Activated gamma-delta T cell treated with Interleukin-2 at 50 U/mL for 16 hours (primary cell): Measurements from ENCODE around the gene RIPK3.
"Not testable (repeated sequence)": the region's sequence is repeated elsewhere in the genome, so short reads cannot be mapped to it uniquely, and the experiment has no call there.

Experiments used
- DNase-seq: peaks from one replicate; pipeline ENCODE4 v3.0.0-alpha.2; 2020

Gene RIPK3

GRCh38 chr14:24339284-24340151 is at the start of gene RIPK3:
Gene RIPK3, minus strand, starts transcription at chr14:24339991. Its CDS starts 165 bp downstream, at chr14:24339826.
- peak; percentile 64 for DNase-seq

DNA sequence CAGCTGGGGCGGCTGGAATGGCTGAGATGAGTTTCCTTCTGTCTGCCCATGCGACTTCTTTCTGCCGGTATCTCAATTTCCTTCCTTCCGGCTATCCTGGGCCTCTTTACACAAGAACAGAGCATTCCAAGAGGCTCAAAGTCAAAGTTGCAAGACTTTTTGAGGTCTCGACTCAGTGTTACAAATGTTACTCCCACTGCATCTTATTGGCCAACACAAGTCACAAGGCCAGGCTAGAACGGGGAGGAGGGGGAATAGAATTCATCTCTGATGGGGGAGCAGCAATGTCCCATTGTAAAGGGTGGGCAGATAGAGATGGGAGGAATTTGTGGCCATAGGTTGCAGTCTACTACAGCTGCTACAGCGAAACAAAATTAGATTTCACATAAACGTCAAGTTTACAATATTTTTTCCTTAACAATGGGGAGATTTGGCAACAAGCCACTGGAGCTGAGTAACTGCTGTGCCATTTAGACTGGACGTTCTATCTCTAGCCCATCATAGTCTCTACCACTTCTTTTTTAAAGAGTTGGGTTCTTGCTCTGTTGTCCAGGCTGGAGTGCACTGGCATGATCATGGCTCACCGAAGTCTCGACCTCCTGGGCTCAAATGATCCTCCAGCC is 49.5 kb upstream of the RIPK3 start:
- DNase-seq = no peak

- no peak for DNase-seq
These were observed 48.8 kb upstream of the RIPK3 start for GRCh38 chr14:24388474-24389179.

- not testable (repeated sequence) for DNase-seq
These were observed 47.8 kb upstream of the RIPK3 start for GRCh38 chr14:24387579-24387978.

DNA sequence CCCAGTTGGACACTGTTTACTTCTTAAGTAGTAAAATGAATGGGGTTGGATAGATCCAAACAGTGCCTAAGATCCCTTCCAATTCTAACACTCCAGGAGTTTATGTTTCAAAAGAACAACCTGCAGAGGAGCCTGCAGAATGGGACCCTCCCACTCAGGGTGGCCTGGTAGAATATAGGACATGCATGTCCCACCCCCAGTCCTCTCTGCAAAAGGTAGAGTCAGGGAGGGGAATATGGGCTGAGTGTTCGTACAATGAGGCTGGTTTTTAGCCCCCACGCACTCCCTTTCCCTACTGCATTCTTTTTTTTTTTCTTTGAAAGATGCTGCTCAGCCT is 47.2 kb upstream of the RIPK3 start:
- no peak for DNase-seq

GRCh38 chr14:24385524-24385923 is 45.7 kb upstream of the RIPK3 start:
- DNase-seq = no peak

DNA sequence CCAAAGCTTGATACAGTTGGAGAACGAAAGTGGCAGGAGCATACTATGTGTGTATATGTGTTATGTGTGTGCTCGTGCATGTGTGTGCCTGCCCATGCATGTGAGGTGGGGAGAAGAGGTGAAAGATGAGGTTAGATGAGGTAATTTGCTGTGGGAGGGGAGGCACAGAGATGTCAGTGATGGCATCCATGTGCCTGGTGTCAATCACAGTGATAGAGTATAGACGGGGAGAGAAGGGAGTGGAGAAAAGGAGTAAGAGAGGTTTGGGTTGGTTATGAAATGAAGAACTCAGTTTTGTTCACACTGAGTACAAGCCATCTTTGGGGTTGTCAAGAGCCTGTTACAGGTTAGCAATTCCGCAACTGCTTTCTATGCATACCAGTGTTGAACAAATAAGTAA is 44.4 kb upstream of the RIPK3 start:
- no peak for DNase-seq

- DNase-seq = no peak
These were observed 42.2 kb upstream of the RIPK3 start for GRCh38 chr14:24382064-24382371.

- DNase-seq = no peak
These were observed 41.7 kb upstream of the RIPK3 start for GRCh38 chr14:24381363-24382063.

DNA sequence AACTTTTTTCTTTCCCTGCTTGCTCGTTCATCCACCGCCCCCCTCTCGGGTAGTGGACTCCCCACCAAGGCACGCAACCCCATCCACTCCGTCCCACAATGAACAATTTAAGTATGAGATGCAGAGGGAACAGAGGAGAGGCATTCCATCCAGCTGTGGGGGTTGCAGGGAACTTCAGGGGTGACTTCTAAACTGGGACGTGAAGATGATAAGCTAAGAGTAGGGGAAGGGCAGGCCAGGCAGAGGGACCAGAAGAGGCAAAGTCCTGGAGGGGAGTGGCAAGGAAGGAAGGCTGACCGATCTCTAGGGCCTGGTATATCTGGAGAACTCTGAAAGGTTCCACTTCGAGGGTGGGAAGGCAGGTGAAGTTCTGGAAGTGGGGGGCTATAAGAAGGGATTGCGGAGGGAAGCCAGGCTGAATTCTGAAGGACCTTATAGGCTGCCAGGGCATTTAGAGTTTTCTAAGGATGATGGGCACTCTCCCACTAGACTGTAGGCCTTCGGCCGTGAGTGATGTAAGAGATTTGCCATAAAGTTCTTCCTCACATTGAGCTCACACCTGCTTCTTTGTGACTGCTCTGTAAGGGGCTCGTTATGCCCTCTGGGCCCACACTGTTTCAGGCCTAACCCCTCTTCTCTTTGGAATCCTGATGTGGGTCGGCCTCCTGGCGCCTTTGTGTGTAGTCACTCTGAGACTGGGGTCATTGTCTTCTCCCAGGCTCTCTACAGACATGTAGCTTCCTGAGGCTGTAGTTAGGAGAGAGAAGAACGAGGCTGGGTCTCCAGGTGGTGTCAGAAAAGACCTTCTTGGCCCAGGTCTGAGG is 40.3 kb upstream of the RIPK3 start:
- DNase-seq = no peak

GRCh38 chr14:24378981-24379906 is 39.5 kb upstream of the RIPK3 start:
- DNase-seq = no peak

GRCh38 chr14:24378327-24378726 is 38.5 kb upstream of the RIPK3 start:
- no peak for DNase-seq

GRCh38 chr14:24377657-24378056 is 37.9 kb upstream of the RIPK3 start:
- DNase-seq = no peak

GRCh38 chr14:24377126-24377525 is 37.3 kb upstream of the RIPK3 start:
- DNase-seq = no peak

DNA sequence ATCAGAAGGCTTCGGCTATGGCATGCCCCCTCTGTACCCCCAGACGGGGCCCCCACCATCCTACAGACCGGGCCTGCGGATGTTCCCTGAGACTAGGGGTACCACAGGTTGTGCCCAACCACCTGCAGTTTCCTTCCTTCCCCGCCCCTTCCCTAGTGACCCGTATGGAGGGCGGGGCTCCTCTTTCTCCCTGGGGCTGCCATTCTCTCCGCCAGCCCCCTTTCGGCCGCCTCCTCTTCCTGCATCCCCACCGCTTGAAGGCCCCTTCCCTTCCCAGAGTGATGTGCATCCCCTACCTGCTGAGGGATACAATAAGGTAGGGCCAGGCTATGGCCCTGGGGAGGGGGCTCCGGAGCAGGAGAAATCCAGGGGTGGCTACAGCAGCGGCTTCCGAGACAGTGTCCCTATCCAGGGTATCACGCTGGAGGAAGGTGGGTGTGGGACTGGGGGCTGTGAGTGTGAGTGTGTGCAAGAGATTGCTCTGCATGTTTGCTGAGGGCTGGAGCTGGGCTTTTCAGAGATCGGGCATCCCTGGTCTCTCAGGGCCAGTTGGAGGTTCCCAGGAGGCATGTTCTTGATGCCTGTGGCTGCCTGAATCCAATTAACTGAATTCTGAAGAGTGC is 36.8 kb upstream of the RIPK3 start:
- DNase-seq = no peak

- no peak for DNase-seq
These were observed 33.1 kb upstream of the RIPK3 start for GRCh38 chr14:24372701-24373416.

- not testable (repeated sequence) for DNase-seq
These were observed 31.8 kb upstream of the RIPK3 start for GRCh38 chr14:24371605-24372004.

DNA sequence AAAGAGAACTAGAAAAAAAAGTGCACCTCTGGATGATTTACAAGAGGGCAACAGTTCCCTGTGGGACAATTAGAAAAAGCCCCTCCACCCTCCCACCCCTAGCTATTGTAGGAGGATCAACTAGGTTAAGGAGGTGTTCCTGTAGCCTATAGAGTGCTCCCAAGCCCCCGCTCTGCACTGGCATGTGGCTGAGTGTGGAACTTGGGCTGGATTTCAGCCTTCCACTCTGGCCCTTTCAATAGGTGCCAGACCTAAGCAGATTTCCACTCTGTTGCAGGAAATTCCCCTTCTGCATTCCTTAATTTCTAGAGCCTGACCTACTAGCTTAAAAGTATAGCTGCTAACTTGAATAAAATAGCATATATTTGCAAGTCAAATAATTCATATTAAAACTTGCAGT is 31.0 kb upstream of the RIPK3 start:
- DNase-seq = no peak

GRCh38 chr14:24369907-24370687 is 30.3 kb upstream of the RIPK3 start:
- DNase-seq = no peak
